ENCODE data around the gene SCT. TPM values are rescaled to one million over a fixed set of nuclear protein-coding genes. Genes with fewer than 3 reads are reported as not detected.
A peak's percentile ranks its signal among the peaks of the same experiment; 100 is the strongest.

Gene SCT
- total RNA-seq, 1 donor: not detected

GRCh38 chr11:628056-628455 lies 1.1 kb upstream of the SCT start:
- H3K4me3 ChIP-seq (ENCODE audit: low read depth, low read length): no peak overlapping the region
- TF ChIP-seq CTCF (IDR thresholded peaks at IDR 0.05; ENCODE audit: insufficient read depth, low read length): no peak
- DNase-seq (ENCODE audit: low read depth): no peak

- TF ChIP-seq CTCF (IDR thresholded peaks at IDR 0.05; ENCODE audit: insufficient read depth, low read length): no peak
- no peak overlapping the region for H3K4me3 ChIP-seq (ENCODE audit: low read depth, low read length)
- DNase-seq (ENCODE audit: low read depth): no peak
Observed at GRCh38 chr11:627308-627576, 261 bp upstream of the SCT start.

GRCh38 chr11:625636-626268 lies 1.2 kb downstream of the SCT start:
- no peak overlapping the region for H3K4me3 ChIP-seq (ENCODE audit: low read depth, low read length)
- DNase-seq (ENCODE audit: low read depth): no peak
- no peak for TF ChIP-seq CTCF (IDR thresholded peaks at IDR 0.05; ENCODE audit: insufficient read depth, low read length)

GRCh38 chr11:624705-625635 lies 2.0 kb downstream of the SCT start, which contains the start of gene CDHR5:
CDHR5 (minus strand) TSS chr11:624955; CDS start chr11:624902, 53 bp downstream.
- no peak for TF ChIP-seq CTCF (IDR thresholded peaks at IDR 0.05; ENCODE audit: insufficient read depth, low read length)
- no peak for DNase-seq (ENCODE audit: low read depth)
- H3K4me3 ChIP-seq (ENCODE audit: low read depth, low read length): no peak within 1 kb of the TSS

- no peak for TF ChIP-seq CTCF (IDR thresholded peaks at IDR 0.05; ENCODE audit: insufficient read depth, low read length)
- DNase-seq (ENCODE audit: low read depth): peak; percentile 26
- H3K4me3 ChIP-seq (ENCODE audit: low read depth, low read length): no peak overlapping the region
Observed at GRCh38 chr11:623999-624704, 2.8 kb downstream of the SCT start.

- DNase-seq (ENCODE audit: low read depth): no peak
- no peak for TF ChIP-seq CTCF (IDR thresholded peaks at IDR 0.05; ENCODE audit: insufficient read depth, low read length)
- H3K4me3 ChIP-seq (ENCODE audit: low read depth, low read length): no peak overlapping the region
Observed at GRCh38 chr11:623349-623869, 3.6 kb downstream of the SCT start.

Data from fibroblast of the aortic adventitia (primary cell).